GM13977 (cell line): ENCODE results near the gene RPP40.

Experiments
- DNase-seq: peaks from one replicate; pipeline ENCODE4 v3.0.0; 2012; ENCODE audit warnings: low spot score
- in situ Hi-C: fragments of 300-500 bp; cut with MboI; formaldehyde crosslinking; loops from one replicate; pipeline ENCODE4 v1.12.0; 2022; ENCODE audit warnings: low sequenced_read_pairs, low pct_unique_long_range_greater_than_20kb, mixed read lengths, inconsistent platforms; ENCODE audit not compliant: unreplicated experiment
- TF ChIP-seq, protein P1 (sequence below): IDR thresholded peaks from 2 replicates; pipeline ENCODE4 v1.5.1; 2012; ENCODE audit warnings: mild to moderate bottlenecking, control low read depth; ENCODE audit not compliant: insufficient read depth; ENCODE audit errors: extremely low read depth, missing control alignments

RPP40 gene

DNA sequence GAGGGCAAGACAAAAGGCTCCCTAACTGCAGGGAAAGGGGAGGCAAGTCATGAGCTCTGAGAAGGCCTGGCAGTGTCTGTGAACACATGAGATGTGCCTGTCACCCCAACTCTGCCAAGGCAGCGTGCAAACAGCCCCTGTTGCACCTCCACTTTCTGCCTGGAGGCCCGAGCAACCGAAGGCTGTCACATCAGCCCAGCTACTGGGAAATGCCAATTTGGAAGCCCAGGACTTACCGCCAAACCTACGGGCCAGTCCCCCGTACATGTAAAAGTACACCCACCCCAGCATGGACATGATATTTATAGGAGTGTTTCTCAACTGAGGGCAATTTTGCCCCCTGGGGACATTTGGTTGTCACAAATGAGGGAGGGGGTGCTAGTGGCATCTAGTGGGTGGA lies 27.3 kb upstream of the RPP40 start:
- in situ Hi-C loops, result no loop called here
- no peak for DNase-seq
- TF ChIP-seq, protein P1, sequence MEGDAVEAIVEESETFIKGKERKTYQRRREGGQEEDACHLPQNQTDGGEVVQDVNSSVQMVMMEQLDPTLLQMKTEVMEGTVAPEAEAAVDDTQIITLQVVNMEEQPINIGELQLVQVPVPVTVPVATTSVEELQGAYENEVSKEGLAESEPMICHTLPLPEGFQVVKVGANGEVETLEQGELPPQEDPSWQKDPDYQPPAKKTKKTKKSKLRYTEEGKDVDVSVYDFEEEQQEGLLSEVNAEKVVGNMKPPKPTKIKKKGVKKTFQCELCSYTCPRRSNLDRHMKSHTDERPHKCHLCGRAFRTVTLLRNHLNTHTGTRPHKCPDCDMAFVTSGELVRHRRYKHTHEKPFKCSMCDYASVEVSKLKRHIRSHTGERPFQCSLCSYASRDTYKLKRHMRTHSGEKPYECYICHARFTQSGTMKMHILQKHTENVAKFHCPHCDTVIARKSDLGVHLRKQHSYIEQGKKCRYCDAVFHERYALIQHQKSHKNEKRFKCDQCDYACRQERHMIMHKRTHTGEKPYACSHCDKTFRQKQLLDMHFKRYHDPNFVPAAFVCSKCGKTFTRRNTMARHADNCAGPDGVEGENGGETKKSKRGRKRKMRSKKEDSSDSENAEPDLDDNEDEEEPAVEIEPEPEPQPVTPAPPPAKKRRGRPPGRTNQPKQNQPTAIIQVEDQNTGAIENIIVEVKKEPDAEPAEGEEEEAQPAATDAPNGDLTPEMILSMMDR, result no peak

DNA sequence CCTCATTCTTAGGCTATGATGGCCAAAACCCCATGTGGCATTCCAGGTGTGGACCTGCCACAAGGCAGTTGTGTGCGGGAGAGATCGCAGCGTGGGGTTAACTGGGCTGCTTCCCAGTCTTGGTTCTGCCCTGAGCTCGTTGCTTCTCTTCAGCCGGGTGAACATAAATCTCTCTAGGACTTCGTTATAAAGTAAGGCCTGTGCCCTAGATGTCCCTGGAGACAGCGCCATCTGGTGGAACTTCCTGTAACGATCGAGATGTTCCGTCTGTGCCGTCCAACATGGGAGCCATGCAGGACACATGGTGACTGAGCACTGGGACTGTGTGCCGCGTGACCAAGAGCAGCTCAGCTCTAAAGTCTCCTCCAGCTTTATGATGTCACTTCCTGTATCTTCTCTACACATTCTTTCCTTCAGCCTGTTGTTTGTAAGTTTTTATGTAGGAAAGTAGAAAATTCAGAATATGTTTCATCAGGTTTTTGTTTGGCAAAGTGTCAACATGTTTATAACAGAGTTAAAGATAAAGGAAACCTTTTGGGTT lies 26.8 kb upstream of the RPP40 start:
- in situ Hi-C loops, result no loop called here

DNA sequence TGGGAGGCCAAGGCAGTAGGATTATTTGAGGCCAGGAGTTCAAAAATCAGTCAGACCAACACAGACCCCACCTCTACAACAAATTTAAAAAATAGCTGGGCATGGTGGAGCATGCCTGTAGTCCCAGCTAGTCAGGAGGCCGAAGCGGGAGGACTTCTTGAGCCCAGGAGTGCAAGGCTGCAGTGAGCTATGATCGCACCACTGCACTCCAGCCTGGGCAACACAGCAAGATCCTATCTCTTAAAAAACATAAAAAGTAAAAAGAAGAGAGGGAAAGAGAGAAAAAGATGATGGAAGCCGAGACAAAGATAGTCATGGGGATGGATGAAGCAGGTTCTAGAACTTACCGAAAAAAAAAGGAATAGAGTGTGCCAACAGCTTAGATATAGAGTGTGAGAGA lies 25.8 kb upstream of the RPP40 start:
- in situ Hi-C loops, result no loop called here
- TF ChIP-seq, protein P1, result no peak

More for the DNA sequence above, 26.8 kb upstream of the RPP40 start:
- DNase-seq, result peak; percentile 84
- TF ChIP-seq, protein P1, result peak; percentile 73

DNA sequence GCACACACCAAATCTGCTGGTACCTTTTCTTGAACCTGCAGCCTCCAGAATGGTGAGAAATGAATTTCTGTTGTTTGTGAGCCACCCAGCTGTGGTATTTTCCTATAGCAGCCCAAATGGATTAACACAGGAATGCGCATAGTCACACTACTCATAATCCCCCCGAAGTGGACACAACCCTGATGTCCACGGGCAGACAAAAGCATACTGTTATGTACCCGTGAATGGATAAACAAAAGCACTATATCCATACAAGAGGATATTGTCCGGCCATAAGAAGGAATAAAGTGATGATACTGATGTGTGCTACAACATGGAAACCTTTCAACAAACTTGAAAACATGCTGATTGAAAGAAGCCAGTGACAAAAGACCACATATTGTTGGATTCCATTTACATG lies 25.1 kb upstream of the RPP40 start:
- in situ Hi-C loops, result no loop called here
- DNase-seq, result no peak
- TF ChIP-seq, protein P1, result no peak

More for the DNA sequence above, 25.8 kb upstream of the RPP40 start:
- no peak for DNase-seq

DNA sequence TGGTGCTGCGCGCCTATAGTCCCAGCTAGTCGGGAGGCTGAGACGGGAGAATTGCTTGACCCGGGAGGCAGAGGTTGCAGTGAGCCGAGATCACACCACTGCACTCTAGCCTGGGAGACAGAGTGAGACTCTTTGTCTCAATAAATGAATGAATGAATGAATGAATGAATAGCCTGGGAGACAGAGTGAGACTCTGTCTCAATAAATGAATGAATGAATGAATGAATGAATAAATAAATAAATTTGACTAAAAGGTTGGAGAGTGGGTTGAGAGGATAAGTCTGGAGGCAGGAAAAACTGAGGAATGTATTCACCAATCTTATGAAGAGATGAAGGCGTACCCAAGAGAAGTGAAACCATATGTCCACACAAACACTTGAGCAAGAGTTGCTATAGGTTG lies 24.5 kb upstream of the RPP40 start:
- TF ChIP-seq, protein P1, result no peak
- no peak for DNase-seq
- in situ Hi-C loops, result no loop called here

DNA sequence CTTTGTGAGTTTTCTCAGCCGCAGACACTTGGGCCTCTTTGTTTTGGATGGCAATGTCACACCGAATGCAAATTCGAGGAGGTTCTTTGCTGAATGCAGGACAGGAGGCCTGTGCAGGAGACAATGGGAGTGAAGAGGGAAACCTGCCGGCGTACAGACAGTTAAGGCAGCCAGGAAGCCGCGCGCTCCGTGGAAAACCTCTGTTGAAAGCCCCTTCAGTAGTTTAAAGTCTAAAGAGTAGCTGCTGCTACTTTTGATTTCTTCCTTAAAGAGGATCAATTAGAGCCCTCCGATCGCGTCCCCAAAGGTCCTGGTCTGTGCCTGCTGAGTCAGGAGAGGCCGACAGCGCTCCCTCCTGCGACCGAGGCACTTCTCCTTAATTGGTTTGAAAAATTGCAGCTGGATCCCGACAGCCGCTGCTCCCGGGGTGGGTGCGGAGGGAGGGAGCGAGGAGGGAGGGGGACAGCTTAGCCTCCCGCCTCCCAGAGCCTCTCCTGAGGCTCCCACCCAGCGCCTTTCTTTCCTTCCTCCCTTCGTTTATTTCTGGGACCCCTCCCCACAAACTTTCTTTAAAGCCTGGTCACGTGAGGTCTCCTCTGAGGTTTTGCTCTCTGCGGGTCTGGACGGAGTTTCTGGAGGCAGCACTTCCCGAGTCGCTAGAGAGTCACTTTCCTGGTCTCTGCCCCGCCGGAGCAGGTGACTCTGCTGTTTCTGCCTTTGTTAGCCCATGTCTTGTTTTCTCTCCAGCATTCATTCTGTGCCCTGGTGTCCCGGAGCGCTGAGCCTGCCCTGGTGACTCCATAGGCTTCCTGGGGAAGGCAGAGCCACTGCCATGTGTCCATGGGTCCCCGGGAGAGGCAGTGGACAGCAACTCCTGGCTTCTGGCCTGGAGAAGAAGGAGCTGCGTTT lies 22.3 kb upstream of the RPP40 start:
- TF ChIP-seq, protein P1, result no peak
- in situ Hi-C loops, result no loop called here
- no peak for DNase-seq
